Body of pancreas (tissue), 4 donors: ENCODE results near the gene IRX5. TPM values are rescaled to one million over a fixed set of nuclear protein-coding genes. Genes with fewer than 3 reads are reported as not detected.

Experiments
- ATAC-seq: fragments of 150-250 bp; one replicate; pipeline ENCODE4 v1.9.1; 2016
- DNase-seq, 4 donors: peaks; one replicate each; pipeline ENCODE4 v3.0.0-alpha.2; 2019
- H3K27ac ChIP-seq, 4 donors: fragments of 200-600 bp; sonication (generic); 1 replicate in 3 of 4; 2 replicates in 1 of 4; pipeline versions ENCODE4 v1.5.1 to v1.6.1; 2016 to 2019; ENCODE audit warnings: mild to moderate bottlenecking in 1 of 4, mixed read lengths in 1 of 4, moderate library complexity in 1 of 4
- H3K27me3 ChIP-seq, 2 donors: fragments of 200-600 bp; sonication (generic); one replicate each; pipeline ENCODE4 v1.6.0; 2016; ENCODE audit warnings: mild to moderate bottlenecking in 1 of 2
- H3K36me3 ChIP-seq, 2 donors: fragments of 200-600 bp; sonication (generic); replicated peaks in 1 of 2; 2 replicates each; pipeline ENCODE4 v1.5.1; 2016; ENCODE audit warnings: low read depth in 2 of 2; ENCODE audit not compliant: insufficient read depth in 1 of 2
- H3K4me1 ChIP-seq: fragments of 200-600 bp; sonication (generic); one replicate; pipeline ENCODE4 v1.6.0; 2016
- H3K4me3 ChIP-seq, 2 donors: fragments of 200-600 bp; sonication (generic); 1 replicate in 1 of 2; 2 replicates in 1 of 2; pipeline ENCODE4 v1.5.1; 2016 to 2019
- H3K9me3 ChIP-seq, 3 donors: fragments of 200-600 bp; sonication (generic); 1 replicate in 2 of 3; 2 replicates in 1 of 3; pipeline ENCODE4 v1.5.1; 2016
- CTCF ChIP-seq, 7 experiments: fragments of 450-650 bp in 4 of 7; fragments of 200-600 bp in 3 of 7; sonication (generic) in 3 of 7; IDR thresholded peaks; one replicate each; pipeline ENCODE4 v1.5.1; 2016 to 2019; ENCODE audit warnings: antibody characterized with exemption in 7 of 7
- POLR2A ChIP-seq, 3 donors: fragments of 450-650 bp; IDR thresholded peaks; one replicate each; pipeline ENCODE4 v1.6.1; 2016; ENCODE audit warnings: antibody characterized with exemption in 3 of 3, mild to moderate bottlenecking in 2 of 3
- WGBS, 2 donors: methylation state at CpG; one replicate each; pipeline ENCODE4 v1.1.5; 2017; 5-methylcytosine and 5-hydroxymethylcytosine counted together
- intact Hi-C: fragments of 100-400 bp; cut with DNase I; formaldehyde crosslinking; loops from one replicate; pipeline ENCODE4 v1.15.1; 2023
- total RNA-seq, 2 donors: library from RNA; depleted of rRNA; stranded (reverse); fragments of >200 nt; gene quantifications; one replicate each; pipeline ENCODE4 v1.1.0, GENCODE V29; 2016

Gene IRX5
- total RNA-seq, 2 donors from 2014 or later: 0.26 TPM; not detected in 1

- 85 to 89% methylated on average over 2 of the region's 2 CpGs for WGBS, 2 donors
- DNase-seq (no peak), ATAC-seq (no peak)
- H3K27ac ChIP-seq: no peak overlapping the region
- intact Hi-C loops: no loop called here
- H3K4me3 ChIP-seq: no peak overlapping the region
- no peaks in the 10 kb centered on the region for H3K36me3 ChIP-seq
- TF ChIP-seq POLR2A (IDR thresholded peaks at IDR 0.05) (no peak), CTCF (IDR thresholded peaks at IDR 0.05) (no peak)
- H3K27me3 ChIP-seq: peaks cover 0 to 14% of the 10 kb centered on the region in 2 donors
- no peaks in the 10 kb centered on the region for H3K9me3 ChIP-seq
- H3K4me1 ChIP-seq: peaks cover 14% of the 10 kb centered on the region
These were observed 6.7 kb upstream of the IRX5 start for GRCh38 chr16:54923988-54924387.

- ATAC-seq: no peak
- Histone ChIP-seq H3K4me1 (peaks cover 31% of the 10 kb centered on the region), H3K36me3 (no peaks in the 10 kb centered on the region), H3K27me3 (peaks cover 0 to 16% of the 10 kb centered on the region in 2 donors), H3K27ac (no peak overlapping the region), H3K4me3 (no peak overlapping the region), H3K9me3 (no peaks in the 10 kb centered on the region)
- DNase-seq: no peak
- TF ChIP-seq POLR2A (IDR thresholded peaks at IDR 0.05) (no peak), CTCF (IDR thresholded peaks at IDR 0.05) (no peak)
- intact Hi-C loops: no loop called here
- WGBS, 2 donors: 59 to 67% methylated on average over 4 of the region's 4 CpGs
These were observed 4.4 kb upstream of the IRX5 start for GRCh38 chr16:54926166-54926838.

GRCh38 chr16:54927125-54928015 lies 3.3 kb upstream of the IRX5 start:
- 18 to 19% methylated on average over 13 of the region's 13 CpGs for WGBS, 2 donors
- no peaks in the 10 kb centered on the region for H3K36me3 ChIP-seq
- H3K4me3 ChIP-seq: no peak overlapping the region
- no peak for ATAC-seq
- peaks cover 40% of the 10 kb centered on the region for H3K4me1 ChIP-seq
- intact Hi-C loops: no loop called here
- H3K27ac ChIP-seq: no peak overlapping the region
- H3K27me3 ChIP-seq: peaks cover 0 to 26% of the 10 kb centered on the region in 2 donors
- H3K9me3 ChIP-seq: no peaks in the 10 kb centered on the region
- TF ChIP-seq POLR2A (IDR thresholded peaks at IDR 0.05) (no peak), CTCF (IDR thresholded peaks at IDR 0.05) (no peak)
- no peak for DNase-seq

GRCh38 chr16:54928016-54928356 lies 2.7 kb upstream of the IRX5 start:
- Histone ChIP-seq H3K9me3 (no peaks in the 10 kb centered on the region), H3K4me3 (no peak overlapping the region), H3K27me3 (peaks cover 0 to 33% of the 10 kb centered on the region in 2 donors), H3K4me1 (peaks cover 46% of the 10 kb centered on the region), H3K27ac (no peak overlapping the region), H3K36me3 (no peaks in the 10 kb centered on the region)
- DNase-seq: no peak
- TF ChIP-seq CTCF (IDR thresholded peaks at IDR 0.05) (no peak), POLR2A (IDR thresholded peaks at IDR 0.05) (no peak)
- WGBS, 2 donors: 2 to 3% methylated on average over 13 of the region's 13 CpGs
- intact Hi-C loops: no loop called here
- no peak for ATAC-seq
